Measurements from ENCODE around the gene MRPL50.

- TF ChIP-seq CTCF (IDR thresholded peaks at IDR 0.05; ENCODE audit: insufficient read depth, low read depth, low read length) (no peak), EZH2 (IDR thresholded peaks at IDR 0.05; ENCODE audit: insufficient read depth, low read length) (no peak)
Observed at GRCh38 chr9:101415578-101415977, 17.2 kb upstream of the MRPL50 start.

All from astrocyte (in vitro differentiated cells and primary cell).